Type B pancreatic cell (in vitro differentiated cells): ENCODE results near the gene DEDD. TPM values are rescaled to one million over a fixed set of nuclear protein-coding genes. Genes with fewer than 3 reads are reported as not detected.

Experiments
- DNase-seq: peaks from one replicate; pipeline ENCODE4 v3.0.0; 2021; ENCODE audit warnings: mixed read lengths; ENCODE audit not compliant: unreplicated experiment; ENCODE audit errors: extremely low spot score
- H3K27ac Mint-ChIP-seq: 2 replicates; pipeline ENCODE4 v1.8.0; 2021; ENCODE audit warnings: mild to moderate bottlenecking, mixed read lengths
- H3K27me3 Mint-ChIP-seq: 2 replicates; pipeline ENCODE4 v1.8.0; 2021; ENCODE audit warnings: mixed read lengths
- H3K36me3 Mint-ChIP-seq: 2 replicates; pipeline ENCODE4 v1.8.0; 2021; ENCODE audit warnings: mixed read lengths
- H3K4me1 Mint-ChIP-seq: one replicate; pipeline ENCODE4 v1.8.0; 2021; ENCODE audit warnings: mixed read lengths; ENCODE audit not compliant: unreplicated experiment
- H3K4me3 Mint-ChIP-seq: 2 replicates; pipeline ENCODE4 v1.8.0; 2021; ENCODE audit warnings: mild to moderate bottlenecking, mixed read lengths
- H3K9me3 Mint-ChIP-seq: 2 replicates; pipeline ENCODE4 v1.8.0; 2021; ENCODE audit warnings: mixed read lengths
- CTCF ChIP-seq: fragments of 200-600 bp; sonication (generic); conservative IDR thresholded peaks from 2 replicates; pipeline ENCODE4 v1.5.0; 2021; ENCODE audit warnings: antibody characterized with exemption, mild to moderate bottlenecking
- total RNA-seq: library from RNA; stranded (reverse); gene quantifications from 2 replicates; pipeline ENCODE4 v1.2.1, GENCODE V29; 2021; ENCODE audit warnings: low replicate concordance

Gene DEDD
- total RNA-seq, 1 donor from 2014 or later: 41.0 TPM

- Mint-ChIP-seq H3K4me1 (peaks cover 34% of the 10 kb centered on the region), H3K27ac (no peak overlapping the region), H3K9me3 (no peaks in the 10 kb centered on the region), H3K36me3 (peaks cover 13% of the 10 kb centered on the region), H3K4me3 (peak overlapping the region; percentile 51), H3K27me3 (no peaks in the 10 kb centered on the region)
- TF ChIP-seq CTCF: no peak
- DNase-seq: no peak
Measured at GRCh38 chr1:161162052-161162451, 29.6 kb upstream of the DEDD start.

GRCh38 chr1:161161652-161162051 lies 29.2 kb upstream of the DEDD start:
- H3K9me3 Mint-ChIP-seq: no peaks in the 10 kb centered on the region
- H3K4me3 Mint-ChIP-seq: peak overlapping the region; percentile 51
- H3K27me3 Mint-ChIP-seq: no peaks in the 10 kb centered on the region
- peaks cover 34% of the 10 kb centered on the region for H3K4me1 Mint-ChIP-seq
- no peak for DNase-seq
- TF ChIP-seq CTCF: no peak
- no peak overlapping the region for H3K27ac Mint-ChIP-seq
- H3K36me3 Mint-ChIP-seq: peaks cover 13% of the 10 kb centered on the region

- Mint-ChIP-seq H3K4me3 (peak overlapping the region; percentile 95), H3K36me3 (peaks cover 13% of the 10 kb centered on the region), H3K27ac (peak overlapping the region; percentile 66)
Measured at GRCh38 chr1:161160671-161161145, 28.2 kb upstream of the DEDD start.

GRCh38 chr1:161159913-161160243 lies 27.4 kb upstream of the DEDD start:
- no peak for TF ChIP-seq CTCF
- peak overlapping the region; percentile 95 for H3K4me3 Mint-ChIP-seq
- no peaks in the 10 kb centered on the region for H3K9me3 Mint-ChIP-seq
- no peak for DNase-seq
- H3K36me3 Mint-ChIP-seq: peaks cover 13% of the 10 kb centered on the region
- no peaks in the 10 kb centered on the region for H3K27me3 Mint-ChIP-seq
- peaks cover 40% of the 10 kb centered on the region for H3K4me1 Mint-ChIP-seq
- peak overlapping the region; percentile 93 for H3K27ac Mint-ChIP-seq

More at GRCh38 chr1:161160671-161161145, 28.2 kb upstream of the DEDD start:
- H3K27me3 Mint-ChIP-seq: no peaks in the 10 kb centered on the region
- TF ChIP-seq CTCF: no peak
- H3K9me3 Mint-ChIP-seq: no peaks in the 10 kb centered on the region
- no peak for DNase-seq
- H3K4me1 Mint-ChIP-seq: peaks cover 32% of the 10 kb centered on the region

GRCh38 chr1:161159087-161159912 lies 26.8 kb upstream of the DEDD start, which contains the start of gene USP21:
TSS of gene USP21 (plus strand) at chr1:161159500. CDS start at chr1:161160641, 1,141 bp downstream.
- peaks cover 12% of the 10 kb centered on the region for H3K36me3 Mint-ChIP-seq
- peak; percentile 93 for DNase-seq
- peak within 1 kb of the TSS; percentile 95 for H3K4me3 Mint-ChIP-seq
- H3K27me3 Mint-ChIP-seq: no peaks in the 10 kb centered on the region
- peaks cover 42% of the 10 kb centered on the region for H3K4me1 Mint-ChIP-seq
- peak within 1 kb of the TSS; percentile 93 for H3K27ac Mint-ChIP-seq
- peak; percentile 38 for TF ChIP-seq CTCF
- H3K9me3 Mint-ChIP-seq: no peaks in the 10 kb centered on the region
